T-helper 17 cell (primary cell): ENCODE results near the gene GRIK3. TPM values are rescaled to one million over a fixed set of nuclear protein-coding genes. Genes with fewer than 3 reads are reported as not detected.
A peak's percentile ranks its signal among the peaks of the same experiment; 100 is the strongest.
"Not testable (repeated sequence)": the region's sequence is repeated elsewhere in the genome, so short reads cannot be mapped to it uniquely, and the experiment has no call there.

Experiments used
- ATAC-seq: fragments of 150-1000 bp; cut with Tn5 transposase; 2 replicates; pipeline ENCODE4 v1.10.0; 2021; ENCODE audit warnings: mild to moderate bottlenecking, moderate library complexity
- DNase-seq, 3 donors: peaks; one replicate each; pipeline versions ENCODE4 v3.0.0 to v3.0.0-alpha.2; 2020 to 2021
- H3K9me3 ChIP-seq: one replicate; pipeline ENCODE4 v1.7.0; 2013; ENCODE audit warnings: low read length, mild to moderate bottlenecking; ENCODE audit not compliant: control insufficient read depth, poor library complexity, severe bottlenecking
- H3K27ac Mint-ChIP-seq: one replicate; pipeline ENCODE4 v1.8.0; 2022; ENCODE audit warnings: mild to moderate bottlenecking, moderate library complexity, mixed read lengths
- H3K27me3 Mint-ChIP-seq: one replicate; pipeline ENCODE4 v1.8.0; 2022; ENCODE audit warnings: mixed read lengths
- H3K36me3 Mint-ChIP-seq: one replicate; pipeline ENCODE4 v1.8.0; 2022; ENCODE audit warnings: low read depth, mixed read lengths
- H3K4me1 Mint-ChIP-seq: one replicate; pipeline ENCODE4 v1.8.0; 2022; ENCODE audit warnings: mild to moderate bottlenecking, mixed read lengths
- H3K4me3 Mint-ChIP-seq: one replicate; pipeline ENCODE4 v1.8.0; 2022; ENCODE audit warnings: mild to moderate bottlenecking, moderate library complexity, mixed read lengths
- total RNA-seq, 4 donors: library from RNA in 2 of 4; stranded (reverse) in 2 of 4; gene quantifications; one replicate each; pipeline ENCODE4 v1.2.3 and lab custom pipeline; 2022 to 2026

Gene GRIK3
- total RNA-seq, 2 donors from 2014 or later: not detected

GRCh38 chr1:36924282-36924811 is 110.0 kb downstream of the GRIK3 start:
- Mint-ChIP-seq H3K4me1 (no peaks in the 10 kb centered on the region), H3K27ac (no peak overlapping the region), H3K4me3 (no peak overlapping the region), H3K36me3 (no peaks in the 10 kb centered on the region), H3K27me3 (peaks cover 17% of the 10 kb centered on the region)
- no peaks in the 10 kb centered on the region for H3K9me3 ChIP-seq
- DNase-seq (peak in 1 of 3 donors; percentile 25), ATAC-seq (no peak)

- Mint-ChIP-seq H3K4me3 (no peak overlapping the region), H3K36me3 (no peaks in the 10 kb centered on the region), H3K27me3 (peaks cover 21% of the 10 kb centered on the region), H3K4me1 (no peaks in the 10 kb centered on the region), H3K27ac (no peak overlapping the region)
- ATAC-seq (no peak), DNase-seq (no peak)
- no peaks in the 10 kb centered on the region for H3K9me3 ChIP-seq
Measured at GRCh38 chr1:36922593-36923426, 111.5 kb downstream of the GRIK3 start.

GRCh38 chr1:36922071-36922470 is 112.2 kb downstream of the GRIK3 start:
- DNase-seq (no peak), ATAC-seq (no peak)
- Mint-ChIP-seq H3K4me1 (no peaks in the 10 kb centered on the region), H3K27me3 (peaks cover 14% of the 10 kb centered on the region), H3K27ac (no peak overlapping the region), H3K4me3 (no peak overlapping the region), H3K36me3 (no peaks in the 10 kb centered on the region)
- no peaks in the 10 kb centered on the region for H3K9me3 ChIP-seq

GRCh38 chr1:36920801-36921405 is 113.4 kb downstream of the GRIK3 start:
- Mint-ChIP-seq H3K27me3 (peaks cover 14% of the 10 kb centered on the region), H3K27ac (no peak overlapping the region), H3K4me3 (no peak overlapping the region), H3K36me3 (no peaks in the 10 kb centered on the region), H3K4me1 (no peaks in the 10 kb centered on the region)
- no peak for ATAC-seq
- H3K9me3 ChIP-seq: no peaks in the 10 kb centered on the region
- no peak for DNase-seq

GRCh38 chr1:36920371-36920770 is 113.9 kb downstream of the GRIK3 start:
- no peaks in the 10 kb centered on the region for H3K9me3 ChIP-seq
- Mint-ChIP-seq H3K27me3 (peaks cover 14% of the 10 kb centered on the region), H3K36me3 (no peaks in the 10 kb centered on the region), H3K4me1 (no peaks in the 10 kb centered on the region), H3K4me3 (no peak overlapping the region), H3K27ac (no peak overlapping the region)
- no peak for ATAC-seq
- no peak for DNase-seq

- Mint-ChIP-seq H3K4me1 (no peaks in the 10 kb centered on the region), H3K27ac (no peak overlapping the region), H3K4me3 (no peak overlapping the region), H3K36me3 (no peaks in the 10 kb centered on the region), H3K27me3 (peaks cover 17% of the 10 kb centered on the region)
- ATAC-seq (no peak), DNase-seq (no peak)
- H3K9me3 ChIP-seq: no peaks in the 10 kb centered on the region
Measured at GRCh38 chr1:36919491-36920145, 114.7 kb downstream of the GRIK3 start.

- Mint-ChIP-seq H3K36me3 (no peaks in the 10 kb centered on the region), H3K27ac (no peak overlapping the region), H3K4me3 (no peak overlapping the region), H3K27me3 (peaks cover 27% of the 10 kb centered on the region), H3K4me1 (no peaks in the 10 kb centered on the region)
- no peak for ATAC-seq
- no peak for DNase-seq
- no peaks in the 10 kb centered on the region for H3K9me3 ChIP-seq
Measured at GRCh38 chr1:36918604-36919003, 115.7 kb downstream of the GRIK3 start.

GRCh38 chr1:36916542-36916941 is 117.8 kb downstream of the GRIK3 start:
- DNase-seq, H3K4me1 Mint-ChIP-seq, ATAC-seq, H3K27ac Mint-ChIP-seq, H3K4me3 Mint-ChIP-seq, H3K9me3 ChIP-seq, H3K36me3 Mint-ChIP-seq: not testable (repeated sequence)
- peaks cover 45% of the 10 kb centered on the region for H3K27me3 Mint-ChIP-seq

GRCh38 chr1:36913484-36914060 is 120.7 kb downstream of the GRIK3 start:
- H3K9me3 ChIP-seq: no peaks in the 10 kb centered on the region
- no peak overlapping the region for H3K4me3 Mint-ChIP-seq
- no peak overlapping the region for H3K27ac Mint-ChIP-seq
- H3K27me3 Mint-ChIP-seq: peaks cover 56% of the 10 kb centered on the region
- H3K36me3 Mint-ChIP-seq: no peaks in the 10 kb centered on the region
- no peak for ATAC-seq
- no peak for DNase-seq
- peaks cover 4% of the 10 kb centered on the region for H3K4me1 Mint-ChIP-seq

- peaks cover 4% of the 10 kb centered on the region for H3K4me1 Mint-ChIP-seq
- ATAC-seq (no peak), DNase-seq (no peak)
- H3K27ac Mint-ChIP-seq: no peak overlapping the region
- H3K9me3 ChIP-seq: no peaks in the 10 kb centered on the region
- H3K36me3 Mint-ChIP-seq: no peaks in the 10 kb centered on the region
- peaks cover 61% of the 10 kb centered on the region for H3K27me3 Mint-ChIP-seq
- no peak overlapping the region for H3K4me3 Mint-ChIP-seq
Measured at GRCh38 chr1:36913016-36913415, 121.3 kb downstream of the GRIK3 start.

- DNase-seq (no peak), ATAC-seq (no peak)
- no peak overlapping the region for H3K27ac Mint-ChIP-seq
- peaks cover 4% of the 10 kb centered on the region for H3K4me1 Mint-ChIP-seq
- H3K36me3 Mint-ChIP-seq: peaks cover under 1% of the 10 kb centered on the region
- H3K27me3 Mint-ChIP-seq: peaks cover 67% of the 10 kb centered on the region
- H3K9me3 ChIP-seq: no peaks in the 10 kb centered on the region
- H3K4me3 Mint-ChIP-seq: no peak overlapping the region
Measured at GRCh38 chr1:36912365-36912865, 121.9 kb downstream of the GRIK3 start.

- peaks cover 2% of the 10 kb centered on the region for H3K36me3 Mint-ChIP-seq
- H3K9me3 ChIP-seq: no peaks in the 10 kb centered on the region
- H3K4me3 Mint-ChIP-seq: no peak overlapping the region
- H3K27me3 Mint-ChIP-seq: peaks cover 73% of the 10 kb centered on the region
- peaks cover 6% of the 10 kb centered on the region for H3K4me1 Mint-ChIP-seq
- H3K27ac Mint-ChIP-seq: no peak overlapping the region
- no peak for DNase-seq
- ATAC-seq: no peak
Measured at GRCh38 chr1:36911561-36912364, 122.6 kb downstream of the GRIK3 start.
